ENCODE results near the gene SUGP2. TPM values are rescaled to one million over a fixed set of nuclear protein-coding genes. Genes with fewer than 3 reads are reported as not detected.

Gene SUGP2
- total and polyA plus RNA-seq, 4 donors: 27.6 to 73.4 (median 59.6) TPM

GRCh38 chr19:18946335-18946734 is 87.0 kb downstream of the SUGP2 start:
- no peak for ATAC-seq (ENCODE audit: insufficient read depth, low FRiP score)

GRCh38 chr19:18945297-18945696 is 88.0 kb downstream of the SUGP2 start:
- Histone ChIP-seq H3K9ac (ENCODE audit: insufficient read depth in 1 of 2, low read length in 2 of 2) (no peak overlapping the region), H3K27ac (ENCODE audit: low read depth in 1 of 2, low read length in 1 of 2) (no peak overlapping the region), H3K9me3 (ENCODE audit: control insufficient read depth in 4 of 4, insufficient read depth in 3 of 4, low read length in 3 of 4) (no peaks in the 10 kb centered on the region), H3K4me3 (no peak overlapping the region), H3K27me3 (ENCODE audit: control insufficient read depth in 3 of 3, insufficient read depth in 3 of 3, low read length in 2 of 3) (no peaks in the 10 kb centered on the region), H3K4me1 (ENCODE audit: control insufficient read depth in 5 of 5, insufficient read depth in 5 of 5, low read length in 5 of 5) (peaks cover 0 to 3% (median 3%) of the 10 kb centered on the region in 5 donors), H3K36me3 (ENCODE audit: control insufficient read depth in 4 of 4, insufficient read depth in 4 of 4, low read length in 4 of 4) (no peaks in the 10 kb centered on the region)
- DNase-seq (no peak), ATAC-seq (ENCODE audit: insufficient read depth, low FRiP score) (no peak)
- TF ChIP-seq CTCF (IDR thresholded peaks at IDR 0.05; ENCODE audit: control extremely low read depth, extremely low read depth): no peak
- 88 to 89% methylated on average over 9 of the region's 9 CpGs for WGBS, 2 donors

More at GRCh38 chr19:18946335-18946734, 87.0 kb downstream of the SUGP2 start:
- Histone ChIP-seq H3K4me1 (ENCODE audit: control insufficient read depth in 5 of 5, insufficient read depth in 5 of 5, low read length in 5 of 5) (peaks cover 0 to 3% (median 3%) of the 10 kb centered on the region in 5 donors), H3K4me3 (no peak overlapping the region), H3K9me3 (ENCODE audit: control insufficient read depth in 4 of 4, insufficient read depth in 3 of 4, low read length in 3 of 4) (no peaks in the 10 kb centered on the region), H3K9ac (ENCODE audit: insufficient read depth in 1 of 2, low read length in 2 of 2) (no peak overlapping the region), H3K27ac (ENCODE audit: low read depth in 1 of 2, low read length in 1 of 2) (no peak overlapping the region), H3K27me3 (ENCODE audit: control insufficient read depth in 3 of 3, insufficient read depth in 3 of 3, low read length in 2 of 3) (no peaks in the 10 kb centered on the region), H3K36me3 (ENCODE audit: control insufficient read depth in 4 of 4, insufficient read depth in 4 of 4, low read length in 4 of 4) (no peaks in the 10 kb centered on the region)
- no peak for DNase-seq
- no peak for TF ChIP-seq CTCF (IDR thresholded peaks at IDR 0.05; ENCODE audit: control extremely low read depth, extremely low read depth)

- peaks cover 0 to 12% (median 4%) of the 10 kb centered on the region in 5 donors for H3K4me1 ChIP-seq (ENCODE audit: control insufficient read depth in 5 of 5, insufficient read depth in 5 of 5, low read length in 5 of 5)
- no peak overlapping the region for H3K4me3 ChIP-seq
- DNase-seq (no peak), ATAC-seq (ENCODE audit: insufficient read depth, low FRiP score) (no peak)
- no peaks in the 10 kb centered on the region for H3K27me3 ChIP-seq (ENCODE audit: control insufficient read depth in 3 of 3, insufficient read depth in 3 of 3, low read length in 2 of 3)
- no peak overlapping the region for H3K27ac ChIP-seq (ENCODE audit: low read depth in 1 of 2, low read length in 1 of 2)
- 90 to 91% methylated on average over 4 of the region's 4 CpGs for WGBS, 2 donors
- H3K9me3 ChIP-seq (ENCODE audit: control insufficient read depth in 4 of 4, insufficient read depth in 3 of 4, low read length in 3 of 4): no peaks in the 10 kb centered on the region
- H3K36me3 ChIP-seq (ENCODE audit: control insufficient read depth in 4 of 4, insufficient read depth in 4 of 4, low read length in 4 of 4): no peaks in the 10 kb centered on the region
- H3K9ac ChIP-seq (ENCODE audit: insufficient read depth in 1 of 2, low read length in 2 of 2): no peak overlapping the region
- TF ChIP-seq CTCF (IDR thresholded peaks at IDR 0.05; ENCODE audit: control extremely low read depth, extremely low read depth): no peak
Measured at GRCh38 chr19:18943465-18943864, 89.9 kb downstream of the SUGP2 start.

GRCh38 chr19:18942692-18943091 is 90.6 kb downstream of the SUGP2 start:
- no peak overlapping the region for H3K9ac ChIP-seq (ENCODE audit: insufficient read depth in 1 of 2, low read length in 2 of 2)
- no peak for ATAC-seq (ENCODE audit: insufficient read depth, low FRiP score)
- no peak for TF ChIP-seq CTCF (IDR thresholded peaks at IDR 0.05; ENCODE audit: control extremely low read depth, extremely low read depth)
- H3K9me3 ChIP-seq (ENCODE audit: control insufficient read depth in 4 of 4, insufficient read depth in 3 of 4, low read length in 3 of 4): no peaks in the 10 kb centered on the region
- no peaks in the 10 kb centered on the region for H3K27me3 ChIP-seq (ENCODE audit: control insufficient read depth in 3 of 3, insufficient read depth in 3 of 3, low read length in 2 of 3)
- no peak overlapping the region for H3K27ac ChIP-seq (ENCODE audit: low read depth in 1 of 2, low read length in 1 of 2)
- peaks cover 0 to 12% (median 4%) of the 10 kb centered on the region in 5 donors for H3K4me1 ChIP-seq (ENCODE audit: control insufficient read depth in 5 of 5, insufficient read depth in 5 of 5, low read length in 5 of 5)
- DNase-seq: no peak
- H3K36me3 ChIP-seq (ENCODE audit: control insufficient read depth in 4 of 4, insufficient read depth in 4 of 4, low read length in 4 of 4): peaks cover 0 to 3% (median under 1%) of the 10 kb centered on the region in 4 donors
- WGBS, 2 donors: 90 to 91% methylated on average over 6 of the region's 6 CpGs
- H3K4me3 ChIP-seq: no peak overlapping the region

All from lung (tissue), 12 donors.